Natural killer cell (primary cell): ENCODE measurements around the gene IQCC. TPM values are rescaled to one million over a fixed set of nuclear protein-coding genes. Genes with fewer than 3 reads are reported as not detected.

Experiments
- ATAC-seq, 3 donors: fragments of 150-1000 bp in 2 of 3; fragments of 200-7000 bp in 1 of 3; cut with Tn5 transposase; 1 replicate in 1 of 3; 2 replicates in 2 of 3; pipeline ENCODE4 v1.10.0; 2021; ENCODE audit warnings: mild to moderate bottlenecking in 2 of 3, moderate library complexity in 2 of 3
- DNase-seq, 2 donors: peaks; one replicate each; pipeline versions ENCODE4 v3.0.0 to v3.0.0-alpha.2; 2013 to 2021; ENCODE audit warnings: mixed read lengths in 1 of 2
- H3K27ac ChIP-seq: one replicate; pipeline ENCODE4 v1.5.1; 2013; ENCODE audit warnings: mild to moderate bottlenecking, low read length
- H3K27me3 ChIP-seq: one replicate; pipeline ENCODE4 v1.6.1; 2013; ENCODE audit warnings: low read length; ENCODE audit not compliant: control insufficient read depth, insufficient read depth
- H3K36me3 ChIP-seq: one replicate; pipeline ENCODE4 v1.6.1; 2013; ENCODE audit warnings: low read length; ENCODE audit not compliant: control insufficient read depth, insufficient read depth
- H3K4me1 ChIP-seq: one replicate; pipeline ENCODE4 v1.6.1; 2013; ENCODE audit warnings: low read length; ENCODE audit not compliant: control insufficient read depth, insufficient read depth
- H3K4me3 ChIP-seq: one replicate; pipeline ENCODE4 v1.5.1; 2013; ENCODE audit warnings: low read length
- H3K9me3 ChIP-seq: one replicate; pipeline ENCODE4 v1.6.1; 2013; ENCODE audit warnings: low read length; ENCODE audit not compliant: control insufficient read depth, insufficient read depth
- H3K27ac Mint-ChIP-seq, 2 donors: one replicate each; pipeline ENCODE4 v1.8.0; 2022; ENCODE audit warnings: mild to moderate bottlenecking in 2 of 2, mixed read lengths in 2 of 2, moderate library complexity in 1 of 2
- H3K27me3 Mint-ChIP-seq, 2 donors: one replicate each; pipeline ENCODE4 v1.8.0; 2022; ENCODE audit warnings: low read depth in 2 of 2, mixed read lengths in 2 of 2
- H3K36me3 Mint-ChIP-seq: one replicate; pipeline ENCODE4 v1.8.0; 2022; ENCODE audit warnings: mixed read lengths
- H3K4me1 Mint-ChIP-seq, 2 donors: one replicate each; pipeline ENCODE4 v1.8.0; 2022; ENCODE audit warnings: mixed read lengths in 2 of 2
- H3K4me3 Mint-ChIP-seq: one replicate; pipeline ENCODE4 v1.8.0; 2022; ENCODE audit warnings: mild to moderate bottlenecking, moderate library complexity, mixed read lengths
- H3K9me3 Mint-ChIP-seq, 2 donors: one replicate each; pipeline ENCODE4 v1.8.0; 2022; ENCODE audit warnings: mixed read lengths in 2 of 2
- WGBS: methylation state at CpG from one replicate; pipeline ENCODE4 v1.1.7; 2013; ENCODE audit warnings: missing lambda C conversion rate; ENCODE audit not compliant: insufficient coverage; 5-methylcytosine and 5-hydroxymethylcytosine counted together
- intact Hi-C: fragments of 100-400 bp; cut with micrococcal nuclease; formaldehyde crosslinking; loops from one replicate; pipeline ENCODE4 v1.14.2; 2022
- total RNA-seq, 4 donors: library from RNA; stranded (reverse); fragments of 120-200 nt in 1 of 4; gene quantifications; one replicate each; pipeline versions ENCODE4 v1.2.3 to v1.2.4, GENCODE V29; 2013 to 2022
- TF ChIP-seq, protein P1 (sequence below): fragments of 200-600 bp; IDR thresholded peaks from one replicate; pipeline ENCODE4 v1.8.0; 2022; ENCODE audit warnings: antibody characterized with exemption

The IQCC gene
- total RNA-seq, 3 donors from 2014 or later (not counting 1 experiment from before 2014, with no cell fraction given), result 1.8 to 3.5 (median 3.3) TPM

DNA sequence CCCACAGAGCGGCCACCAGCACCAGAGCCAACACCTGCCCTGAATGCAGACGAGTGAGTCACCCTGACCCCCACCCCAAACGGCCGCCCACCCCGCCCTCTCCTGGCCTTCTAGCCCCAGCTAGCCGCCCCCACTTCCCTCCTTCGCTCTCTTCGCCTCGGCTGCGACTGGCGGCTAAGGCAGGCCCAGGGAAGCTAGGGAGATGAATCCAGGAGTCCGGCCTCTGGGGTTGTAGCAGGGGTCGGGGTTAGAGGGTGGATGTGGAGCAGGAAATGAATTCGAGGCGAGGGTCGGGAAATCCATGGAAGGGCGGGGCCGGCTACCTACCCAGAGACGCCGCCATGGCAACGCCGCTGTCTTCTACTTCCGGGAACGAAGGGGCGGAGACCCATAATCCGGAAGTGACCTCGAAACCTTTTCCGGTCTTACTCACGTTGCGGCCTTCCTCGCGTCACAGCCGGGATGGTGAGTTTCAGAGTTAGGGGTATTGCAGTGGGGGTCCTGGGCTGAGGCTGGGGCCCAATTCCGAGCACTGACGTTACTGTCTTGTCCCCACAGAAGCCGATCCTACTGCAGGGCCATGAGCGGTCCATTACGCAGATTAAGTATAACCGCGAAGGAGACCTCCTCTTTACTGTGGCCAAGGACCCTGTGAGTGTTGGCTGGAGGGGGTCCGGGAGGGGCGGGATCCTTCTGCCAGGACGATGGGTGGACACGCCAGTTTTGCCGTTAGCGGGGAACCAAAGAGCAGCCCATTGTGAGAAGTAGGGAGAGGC lies 16.7 kb downstream of the IQCC start, which contains the start of the genes EIF3I and TMEM234:
Gene EIF3I, plus strand, starts transcription at position 428 of the 776 bp plus-strand sequence. Its CDS starts 35 bp downstream, at position 463.
Gene TMEM234, minus strand, starts transcription at position 374 of the 776 bp plus-strand sequence. Its CDS starts 31 bp downstream, at position 343.
- H3K4me1 ChIP-seq, result peaks cover 30% of the 10 kb centered on the region
- H3K36me3 ChIP-seq, result peaks cover 32% of the 10 kb centered on the region
- peaks cover 20 to 29% of the 10 kb centered on the region in 2 donors for H3K4me1 Mint-ChIP-seq
- DNase-seq (peak; percentile 86 to 97), ATAC-seq (peak; percentile 89 to 96 (median 93))
- TF ChIP-seq, protein P1, sequence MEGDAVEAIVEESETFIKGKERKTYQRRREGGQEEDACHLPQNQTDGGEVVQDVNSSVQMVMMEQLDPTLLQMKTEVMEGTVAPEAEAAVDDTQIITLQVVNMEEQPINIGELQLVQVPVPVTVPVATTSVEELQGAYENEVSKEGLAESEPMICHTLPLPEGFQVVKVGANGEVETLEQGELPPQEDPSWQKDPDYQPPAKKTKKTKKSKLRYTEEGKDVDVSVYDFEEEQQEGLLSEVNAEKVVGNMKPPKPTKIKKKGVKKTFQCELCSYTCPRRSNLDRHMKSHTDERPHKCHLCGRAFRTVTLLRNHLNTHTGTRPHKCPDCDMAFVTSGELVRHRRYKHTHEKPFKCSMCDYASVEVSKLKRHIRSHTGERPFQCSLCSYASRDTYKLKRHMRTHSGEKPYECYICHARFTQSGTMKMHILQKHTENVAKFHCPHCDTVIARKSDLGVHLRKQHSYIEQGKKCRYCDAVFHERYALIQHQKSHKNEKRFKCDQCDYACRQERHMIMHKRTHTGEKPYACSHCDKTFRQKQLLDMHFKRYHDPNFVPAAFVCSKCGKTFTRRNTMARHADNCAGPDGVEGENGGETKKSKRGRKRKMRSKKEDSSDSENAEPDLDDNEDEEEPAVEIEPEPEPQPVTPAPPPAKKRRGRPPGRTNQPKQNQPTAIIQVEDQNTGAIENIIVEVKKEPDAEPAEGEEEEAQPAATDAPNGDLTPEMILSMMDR, result no peak
- H3K27ac ChIP-seq, result peak within 1 kb of the TSS; percentile 82
- H3K9me3 ChIP-seq, result no peaks in the 10 kb centered on the region
- under 1% methylated on average over 41 of the region's 46 CpGs for WGBS
- no peaks in the 10 kb centered on the region for H3K27me3 Mint-ChIP-seq
- intact Hi-C loops, result loop anchor here (1.0 to 5.0 kb wide), 3 partner anchors 21 to 115 kb away; partner anchors contain the start of genes MARCKSL1 and TXLNA
- H3K4me3 Mint-ChIP-seq, result peak within 1 kb of the TSS; percentile 92
- peak within 1 kb of the TSS; percentile 92 to 96 for H3K27ac Mint-ChIP-seq
- peak within 1 kb of the TSS; percentile 54 for H3K4me3 ChIP-seq
- no peaks in the 10 kb centered on the region for H3K9me3 Mint-ChIP-seq
- no peaks in the 10 kb centered on the region for H3K36me3 Mint-ChIP-seq
- no peaks in the 10 kb centered on the region for H3K27me3 ChIP-seq

- intact Hi-C loops, result loop anchor here (5.0 kb wide), 1 partner anchor 114 kb away; the partner anchor contains the start of gene MARCKSL1
These were observed 18.2 kb downstream of the IQCC start for GRCh38 chr1:32223683-32224082.

DNA sequence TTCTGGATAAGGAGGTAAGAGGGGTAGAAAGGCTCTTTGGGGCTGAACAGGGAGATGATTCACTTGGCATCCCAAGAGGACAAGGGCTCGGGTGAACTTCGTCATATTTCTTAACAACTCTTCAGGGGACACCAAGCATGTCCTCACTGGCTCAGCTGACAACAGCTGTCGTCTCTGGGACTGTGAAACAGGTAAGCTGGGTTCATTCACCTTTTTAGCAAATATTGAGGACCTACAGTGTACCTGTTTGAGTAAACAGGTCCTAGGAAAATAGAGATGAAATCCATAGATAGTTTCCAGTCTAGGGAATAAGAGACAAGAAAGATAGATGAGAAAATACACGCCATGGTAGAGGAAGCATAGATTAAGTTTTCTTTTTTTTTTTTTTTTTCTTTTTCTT lies 18.8 kb downstream of the IQCC start:
- peaks cover 45% of the 10 kb centered on the region for H3K36me3 ChIP-seq
- no peak overlapping the region for H3K27ac ChIP-seq
- peaks cover 30% of the 10 kb centered on the region for H3K4me1 ChIP-seq
- Mint-ChIP-seq H3K4me3 (peak overlapping the region; percentile 56), H3K27ac (peak overlapping the region; percentile 92 to 96), H3K9me3 (no peaks in the 10 kb centered on the region), H3K36me3 (peaks cover 18% of the 10 kb centered on the region), H3K27me3 (no peaks in the 10 kb centered on the region), H3K4me1 (peaks cover 20 to 29% of the 10 kb centered on the region in 2 donors)
- no peak for ATAC-seq
- no peaks in the 10 kb centered on the region for H3K9me3 ChIP-seq
- WGBS, result 95% methylated on average over 4 of the region's 4 CpGs
- no peak overlapping the region for H3K4me3 ChIP-seq
- H3K27me3 ChIP-seq, result no peaks in the 10 kb centered on the region
- TF ChIP-seq, protein P1, result no peak
- intact Hi-C loops, result loop anchor here (5.0 kb wide), 1 partner anchor 113 kb away; the partner anchor contains the start of gene MARCKSL1
- no peak for DNase-seq

More at GRCh38 chr1:32223683-32224082, 18.2 kb downstream of the IQCC start:
- Histone ChIP-seq H3K27me3 (no peaks in the 10 kb centered on the region), H3K9me3 (no peaks in the 10 kb centered on the region), H3K36me3 (peaks cover 40% of the 10 kb centered on the region), H3K27ac (no peak overlapping the region), H3K4me3 (no peak overlapping the region), H3K4me1 (peaks cover 30% of the 10 kb centered on the region)
- peak overlapping the region; percentile 92 for H3K4me3 Mint-ChIP-seq
- H3K27me3 Mint-ChIP-seq, result no peaks in the 10 kb centered on the region
- TF ChIP-seq, protein P1, result no peak
- H3K4me1 Mint-ChIP-seq, result peaks cover 20 to 29% of the 10 kb centered on the region in 2 donors
- peaks cover 15% of the 10 kb centered on the region for H3K36me3 Mint-ChIP-seq
- WGBS, result 98% methylated on average over 3 of the region's 3 CpGs
- DNase-seq, result no peak
- ATAC-seq, result no peak
- H3K27ac Mint-ChIP-seq, result peak overlapping the region; percentile 92 to 96
- H3K9me3 Mint-ChIP-seq, result no peaks in the 10 kb centered on the region
